ENCODE measurements around the gene SETX.

- TF ChIP-seq, protein P1, sequence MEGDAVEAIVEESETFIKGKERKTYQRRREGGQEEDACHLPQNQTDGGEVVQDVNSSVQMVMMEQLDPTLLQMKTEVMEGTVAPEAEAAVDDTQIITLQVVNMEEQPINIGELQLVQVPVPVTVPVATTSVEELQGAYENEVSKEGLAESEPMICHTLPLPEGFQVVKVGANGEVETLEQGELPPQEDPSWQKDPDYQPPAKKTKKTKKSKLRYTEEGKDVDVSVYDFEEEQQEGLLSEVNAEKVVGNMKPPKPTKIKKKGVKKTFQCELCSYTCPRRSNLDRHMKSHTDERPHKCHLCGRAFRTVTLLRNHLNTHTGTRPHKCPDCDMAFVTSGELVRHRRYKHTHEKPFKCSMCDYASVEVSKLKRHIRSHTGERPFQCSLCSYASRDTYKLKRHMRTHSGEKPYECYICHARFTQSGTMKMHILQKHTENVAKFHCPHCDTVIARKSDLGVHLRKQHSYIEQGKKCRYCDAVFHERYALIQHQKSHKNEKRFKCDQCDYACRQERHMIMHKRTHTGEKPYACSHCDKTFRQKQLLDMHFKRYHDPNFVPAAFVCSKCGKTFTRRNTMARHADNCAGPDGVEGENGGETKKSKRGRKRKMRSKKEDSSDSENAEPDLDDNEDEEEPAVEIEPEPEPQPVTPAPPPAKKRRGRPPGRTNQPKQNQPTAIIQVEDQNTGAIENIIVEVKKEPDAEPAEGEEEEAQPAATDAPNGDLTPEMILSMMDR (IDR thresholded peaks at IDR 0.05), result no peak
- TF ChIP-seq POLR2AphosphoS5 (IDR thresholded peaks at IDR 0.05), result no peak
- no peak for TF ChIP-seq POLR2A (IDR thresholded peaks at IDR 0.05)
Observed at GRCh38 chr9:132404228-132404881, 49.6 kb upstream of the SETX start.

Data from breast epithelium (tissue), 3 donors.